Activated T-cell treated with anti-CD3 and anti-CD28 coated beads, Interleukin-2, amount 50 U/mL, for 24 hours (primary cell): ENCODE results near the gene ARID5B.
A peak's percentile ranks its signal among the peaks of the same experiment; 100 is the strongest.

ENCODE experiments used
- DNase-seq: peaks from one replicate; pipeline ENCODE4 v3.0.0-alpha.2; 2020
- H3K27ac Mint-ChIP-seq: 2 replicates; pipeline ENCODE4 v1.8.0; 2020; ENCODE audit warnings: mild to moderate bottlenecking, mixed read lengths
- H3K27me3 Mint-ChIP-seq: 2 replicates; pipeline ENCODE4 v1.8.0; 2020; ENCODE audit warnings: mixed read lengths
- H3K36me3 Mint-ChIP-seq: 2 replicates; pipeline ENCODE4 v1.8.0; 2020; ENCODE audit warnings: low read depth, mixed read lengths
- H3K4me1 Mint-ChIP-seq: 2 replicates; pipeline ENCODE4 v1.8.0; 2020; ENCODE audit warnings: low read depth, mixed read lengths
- H3K4me3 Mint-ChIP-seq: 2 replicates; pipeline ENCODE4 v1.8.0; 2020; ENCODE audit warnings: mild to moderate bottlenecking, moderate library complexity, mixed read lengths
- H3K9me3 Mint-ChIP-seq: 2 replicates; pipeline ENCODE4 v1.8.0; 2020; ENCODE audit warnings: mixed read lengths

The ARID5B gene

DNA sequence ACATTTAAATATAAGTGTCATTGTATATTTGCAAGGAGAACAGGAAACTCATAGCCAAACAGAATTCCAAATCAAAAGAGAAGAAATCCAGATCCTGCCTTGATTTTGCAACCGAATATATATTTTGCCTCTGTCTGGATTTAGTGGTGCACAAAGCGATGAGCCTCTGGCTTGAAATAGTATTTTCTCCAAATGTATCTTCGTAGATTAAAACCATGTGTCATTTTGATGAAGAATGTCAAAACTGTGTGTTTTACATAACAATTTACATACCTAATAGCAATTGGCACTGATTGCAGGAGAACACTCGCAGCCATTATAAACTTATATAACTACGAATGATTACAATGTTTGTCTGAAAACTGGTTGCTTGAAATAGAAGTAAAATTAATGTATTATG lies 156.4 kb downstream of the ARID5B start:
- H3K27me3 Mint-ChIP-seq, result no peaks in the 10 kb centered on the region
- peak overlapping the region; percentile 100 for H3K27ac Mint-ChIP-seq
- H3K9me3 Mint-ChIP-seq, result peaks cover 6% of the 10 kb centered on the region
- no peak for DNase-seq
- H3K4me3 Mint-ChIP-seq, result peak overlapping the region; percentile 90
- peaks cover 100% of the 10 kb centered on the region for H3K36me3 Mint-ChIP-seq
- H3K4me1 Mint-ChIP-seq, result peaks cover 97% of the 10 kb centered on the region

DNA sequence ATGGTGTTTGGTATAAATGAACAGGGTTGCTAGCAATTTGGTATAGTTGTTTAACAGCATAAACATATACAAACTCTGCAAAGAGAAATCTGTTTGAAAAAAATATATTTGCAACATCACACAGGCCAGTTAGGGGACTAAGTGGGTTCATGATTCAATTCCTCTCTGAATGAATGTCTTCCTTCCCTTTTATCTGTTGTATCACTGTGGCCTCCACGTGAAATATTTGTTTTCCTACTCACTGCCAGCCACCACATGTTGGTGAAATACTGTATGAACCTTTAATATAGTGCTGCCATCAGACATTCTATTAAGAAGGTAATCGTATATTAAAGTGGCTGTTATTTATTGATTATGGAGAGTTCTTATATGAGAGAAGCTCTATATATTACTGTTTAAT lies 157.0 kb downstream of the ARID5B start:
- H3K27ac Mint-ChIP-seq, result peak overlapping the region; percentile 55
- no peak for DNase-seq
- H3K9me3 Mint-ChIP-seq, result peaks cover 5% of the 10 kb centered on the region
- peak overlapping the region; percentile 51 for H3K4me3 Mint-ChIP-seq
- peaks cover 97% of the 10 kb centered on the region for H3K4me1 Mint-ChIP-seq
- H3K27me3 Mint-ChIP-seq, result no peaks in the 10 kb centered on the region
- H3K36me3 Mint-ChIP-seq, result peaks cover 100% of the 10 kb centered on the region

DNA sequence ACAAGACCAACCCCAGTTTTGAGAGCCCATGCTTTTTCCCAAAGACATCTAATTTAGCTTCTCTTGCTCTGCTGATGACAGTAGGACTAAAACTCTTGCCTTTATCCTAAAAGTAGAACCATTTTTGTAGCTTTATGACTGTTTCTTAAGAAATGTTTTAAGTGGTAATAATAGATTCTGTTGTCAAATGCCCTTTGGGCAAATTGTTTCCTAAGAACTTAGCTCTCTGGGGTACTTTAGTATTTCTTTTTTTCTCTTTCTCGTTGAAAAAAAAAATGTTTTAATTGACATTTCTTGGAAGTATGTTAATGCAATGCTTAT lies 157.4 kb downstream of the ARID5B start:
- Mint-ChIP-seq H3K4me3 (no peak overlapping the region), H3K9me3 (peaks cover 5% of the 10 kb centered on the region), H3K4me1 (peaks cover 97% of the 10 kb centered on the region), H3K27me3 (no peaks in the 10 kb centered on the region), H3K36me3 (peaks cover 100% of the 10 kb centered on the region), H3K27ac (peak overlapping the region; percentile 83)
- DNase-seq, result no peak

DNA sequence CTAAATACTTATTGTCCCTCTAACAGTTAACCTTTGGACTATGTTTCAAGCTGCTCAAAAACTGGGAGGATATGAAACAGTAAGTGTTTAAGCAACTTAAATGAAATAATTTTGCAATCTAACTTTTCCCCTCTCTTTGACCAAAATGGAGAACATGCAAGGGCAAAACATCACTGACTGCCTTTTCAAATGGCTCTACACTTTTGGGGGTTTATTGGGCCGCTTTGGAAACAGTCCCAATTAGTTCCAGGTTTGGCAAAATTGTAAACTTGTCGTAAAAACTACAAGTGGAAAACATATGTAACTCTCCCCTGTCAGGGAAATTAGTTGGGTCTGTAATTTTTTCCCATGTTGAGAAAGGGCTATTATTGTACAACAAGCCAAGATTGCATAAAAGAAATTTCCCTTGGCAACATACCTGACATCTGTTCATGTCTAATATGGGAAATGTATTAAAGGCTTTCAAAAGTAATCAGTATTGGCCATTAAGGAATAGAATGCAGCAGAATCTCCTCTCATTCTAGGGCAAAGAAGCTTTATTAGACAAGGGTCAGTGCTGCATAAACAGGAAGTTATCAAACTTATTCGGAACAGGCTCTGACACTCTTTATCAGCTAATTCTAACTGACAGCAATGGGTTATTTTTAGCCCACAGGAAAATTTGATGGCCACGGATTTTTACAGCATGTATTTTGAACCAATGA lies 157.9 kb downstream of the ARID5B start:
- DNase-seq, result no peak
- H3K36me3 Mint-ChIP-seq, result peaks cover 100% of the 10 kb centered on the region
- peak overlapping the region; percentile 83 for H3K27ac Mint-ChIP-seq

DNA sequence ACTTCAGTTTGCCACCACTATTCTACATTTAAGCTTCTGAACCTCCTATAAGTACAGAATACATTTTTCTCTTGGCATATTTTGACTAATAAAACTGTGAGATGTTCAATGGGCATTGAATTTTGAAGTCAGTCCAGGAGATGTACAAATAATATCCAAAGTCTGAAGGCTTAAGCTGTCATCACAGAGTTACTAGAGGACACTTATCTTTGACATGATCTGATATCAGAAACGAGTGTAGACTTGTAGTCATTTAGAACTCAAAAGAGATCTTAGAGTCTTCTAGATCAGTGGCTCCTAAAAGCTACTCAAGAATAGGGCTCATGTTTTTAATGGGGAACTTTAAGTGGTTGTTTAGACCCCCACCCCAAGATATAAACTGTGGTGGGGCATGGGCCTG lies 160.5 kb downstream of the ARID5B start:
- Mint-ChIP-seq H3K4me1 (peaks cover 90% of the 10 kb centered on the region), H3K36me3 (peaks cover 100% of the 10 kb centered on the region), H3K9me3 (peaks cover 5% of the 10 kb centered on the region), H3K4me3 (peak overlapping the region; percentile 46), H3K27ac (peak overlapping the region; percentile 98), H3K27me3 (no peaks in the 10 kb centered on the region)
- no peak for DNase-seq

More for the DNA sequence above, 157.9 kb downstream of the ARID5B start:
- H3K4me3 Mint-ChIP-seq, result no peak overlapping the region
- no peaks in the 10 kb centered on the region for H3K27me3 Mint-ChIP-seq
- peaks cover 97% of the 10 kb centered on the region for H3K4me1 Mint-ChIP-seq
- peaks cover 5% of the 10 kb centered on the region for H3K9me3 Mint-ChIP-seq

DNA sequence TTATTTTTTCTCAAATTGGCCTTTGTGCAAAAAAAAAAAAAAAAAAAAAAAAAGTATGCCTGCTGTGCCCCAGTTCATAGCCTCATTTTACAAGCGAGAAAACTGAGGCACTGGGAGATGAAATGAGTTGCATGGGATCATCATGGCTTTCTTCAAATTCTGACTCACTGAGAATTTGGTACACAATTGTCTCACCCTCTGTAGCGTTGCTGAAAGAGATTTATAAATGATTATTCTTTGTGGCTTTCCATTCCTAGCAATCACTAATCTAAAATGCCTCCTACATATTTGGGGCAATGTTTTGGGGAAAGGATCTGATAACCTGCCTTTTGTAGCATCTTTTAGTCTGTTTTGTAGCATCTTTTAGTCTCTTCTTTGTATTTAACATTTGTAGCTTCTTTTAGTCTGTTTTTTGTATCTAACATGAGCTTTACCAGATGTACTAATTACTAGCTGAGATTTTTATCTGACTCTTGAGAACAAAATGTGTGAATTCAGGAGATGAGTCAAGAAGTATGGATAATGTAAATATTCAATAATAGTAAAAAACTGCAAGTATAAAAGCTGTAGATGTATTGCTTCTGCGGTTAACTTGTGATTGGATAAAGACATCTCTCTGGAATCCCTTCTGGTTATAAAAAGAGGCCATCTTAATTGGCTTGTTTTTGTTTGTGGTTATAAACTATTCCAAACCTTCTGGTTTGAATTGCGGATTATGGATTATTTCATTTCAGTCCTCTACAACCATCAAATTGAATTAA lies 161.4 kb downstream of the ARID5B start:
- peaks cover 5% of the 10 kb centered on the region for H3K9me3 Mint-ChIP-seq
- peak overlapping the region; percentile 98 for H3K27ac Mint-ChIP-seq
- H3K36me3 Mint-ChIP-seq, result peaks cover 100% of the 10 kb centered on the region
- peaks cover 88% of the 10 kb centered on the region for H3K4me1 Mint-ChIP-seq
- H3K4me3 Mint-ChIP-seq, result peak overlapping the region; percentile 46
- no peaks in the 10 kb centered on the region for H3K27me3 Mint-ChIP-seq
- DNase-seq, result no peak

DNA sequence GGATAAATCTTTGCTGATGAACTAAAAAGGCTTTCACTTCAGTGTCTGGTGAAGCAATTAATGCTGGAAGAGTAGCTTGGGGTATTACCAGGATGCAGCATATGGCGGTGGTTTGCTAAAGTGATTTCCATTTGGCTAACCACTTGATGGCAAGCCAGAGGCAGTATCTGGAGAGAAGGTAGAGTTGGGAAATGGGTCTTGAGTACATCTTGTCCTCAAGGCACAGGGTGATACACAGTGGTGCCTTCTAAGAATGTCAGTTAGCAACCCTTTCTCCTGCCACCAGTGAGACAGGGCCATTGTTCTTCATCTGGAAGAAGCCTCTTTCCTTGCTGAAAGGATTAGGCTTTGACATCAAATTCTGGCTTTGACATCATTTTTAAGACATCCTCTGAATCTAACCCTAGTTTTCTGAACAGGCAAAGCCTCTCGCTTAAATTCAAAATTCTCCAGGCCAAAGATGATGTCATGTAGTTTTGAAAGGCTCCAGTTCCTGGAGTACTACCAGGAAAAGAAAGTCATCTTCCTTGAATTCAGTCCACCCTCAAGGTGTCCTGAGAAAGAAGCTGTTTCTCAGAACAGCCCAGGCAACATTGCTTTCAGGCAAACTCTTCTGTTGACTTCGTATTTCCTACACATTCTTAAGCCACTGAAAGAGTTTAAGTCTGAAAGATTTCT lies 162.4 kb downstream of the ARID5B start:
- peaks cover 100% of the 10 kb centered on the region for H3K36me3 Mint-ChIP-seq
- H3K4me1 Mint-ChIP-seq, result peaks cover 85% of the 10 kb centered on the region
- peaks cover 5% of the 10 kb centered on the region for H3K9me3 Mint-ChIP-seq
- no peak for DNase-seq
- H3K4me3 Mint-ChIP-seq, result peak overlapping the region; percentile 20
- peak overlapping the region; percentile 98 for H3K27ac Mint-ChIP-seq
- H3K27me3 Mint-ChIP-seq, result no peaks in the 10 kb centered on the region

DNA sequence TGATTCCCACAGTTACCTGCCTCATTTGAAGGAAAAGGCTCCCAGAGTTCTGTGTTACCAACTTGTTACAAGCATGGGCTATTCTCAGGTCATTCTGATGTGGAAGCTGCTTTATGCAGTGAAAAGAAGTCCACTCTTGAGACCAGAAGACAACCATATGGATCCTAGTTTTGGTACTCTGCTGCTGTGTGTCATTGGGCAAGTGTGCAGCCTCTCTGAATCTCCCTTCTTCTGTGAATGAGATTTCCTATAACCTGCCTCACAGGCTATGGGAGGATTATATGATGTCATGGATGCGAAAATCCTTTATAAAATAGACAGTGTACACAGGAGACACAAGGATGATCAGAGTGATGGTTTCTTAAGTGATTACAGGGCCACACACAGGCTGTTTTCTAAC lies 166.1 kb downstream of the ARID5B start:
- no peaks in the 10 kb centered on the region for H3K9me3 Mint-ChIP-seq
- H3K27ac Mint-ChIP-seq, result peak overlapping the region; percentile 58
- H3K36me3 Mint-ChIP-seq, result peaks cover 100% of the 10 kb centered on the region
- DNase-seq, result no peak
- H3K4me3 Mint-ChIP-seq, result no peak overlapping the region
- peaks cover 79% of the 10 kb centered on the region for H3K4me1 Mint-ChIP-seq
- H3K27me3 Mint-ChIP-seq, result no peaks in the 10 kb centered on the region

DNA sequence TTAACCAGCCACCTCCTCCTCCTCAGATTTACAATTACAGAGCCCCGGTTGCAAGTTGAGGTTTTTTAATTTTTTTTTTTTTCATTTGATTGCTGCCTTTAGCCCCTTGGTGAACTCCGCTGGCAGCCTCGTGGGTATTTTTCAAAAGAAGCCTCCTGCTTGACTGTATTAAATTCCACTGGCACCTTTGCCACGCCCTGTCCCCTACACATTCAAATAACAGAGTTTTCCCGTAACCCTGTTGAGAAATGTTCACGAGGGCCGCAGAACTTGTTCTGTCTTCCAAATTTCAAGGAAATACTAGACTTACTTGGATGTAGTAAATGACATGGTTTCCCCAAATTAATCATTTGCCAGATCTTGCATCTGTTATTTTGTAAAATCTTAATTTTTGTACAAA lies 167.0 kb downstream of the ARID5B start:
- H3K36me3 Mint-ChIP-seq, result peaks cover 100% of the 10 kb centered on the region

DNA sequence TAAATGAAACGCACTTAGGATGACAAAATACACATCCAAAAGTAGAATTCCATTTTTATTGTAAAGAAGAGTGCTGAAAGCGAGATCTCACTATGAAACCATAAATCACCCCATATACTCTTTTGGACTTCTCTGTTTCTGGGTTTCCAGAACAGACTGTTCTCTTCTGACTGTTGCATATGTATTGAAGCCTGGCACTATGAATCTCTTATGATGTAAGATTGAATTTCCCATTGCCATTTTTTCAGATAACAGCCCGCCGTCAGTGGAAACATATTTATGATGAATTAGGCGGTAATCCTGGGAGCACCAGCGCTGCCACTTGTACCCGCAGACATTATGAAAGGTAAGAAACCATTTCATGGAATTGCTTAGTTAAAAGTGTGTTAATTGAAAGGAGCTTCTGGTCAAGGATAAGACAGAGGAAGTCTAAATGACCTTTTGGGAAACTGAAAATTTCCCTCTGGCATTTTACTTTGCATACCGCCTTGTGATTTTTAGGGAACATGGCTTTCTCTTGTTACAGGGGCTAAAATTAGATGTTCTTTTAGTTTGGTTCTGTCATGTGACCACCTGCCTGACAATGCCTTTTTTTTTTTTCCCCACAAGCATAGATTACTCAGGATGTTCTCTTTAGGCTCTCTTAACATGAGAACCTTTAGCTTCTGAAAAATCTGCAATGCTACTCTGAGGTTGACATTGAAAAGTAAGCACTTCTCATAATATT lies 168.1 kb downstream of the ARID5B start:
- peaks cover 79% of the 10 kb centered on the region for H3K4me1 Mint-ChIP-seq
- H3K36me3 Mint-ChIP-seq, result peaks cover 100% of the 10 kb centered on the region
- no peak for DNase-seq
- peak overlapping the region; percentile 68 for H3K27ac Mint-ChIP-seq
- H3K4me3 Mint-ChIP-seq, result no peak overlapping the region
- H3K9me3 Mint-ChIP-seq, result no peaks in the 10 kb centered on the region
- H3K27me3 Mint-ChIP-seq, result no peaks in the 10 kb centered on the region

More for the DNA sequence above, 167.0 kb downstream of the ARID5B start:
- Mint-ChIP-seq H3K4me1 (peaks cover 79% of the 10 kb centered on the region), H3K27ac (peak overlapping the region; percentile 57), H3K9me3 (no peaks in the 10 kb centered on the region), H3K4me3 (no peak overlapping the region), H3K27me3 (no peaks in the 10 kb centered on the region)
- no peak for DNase-seq

DNA sequence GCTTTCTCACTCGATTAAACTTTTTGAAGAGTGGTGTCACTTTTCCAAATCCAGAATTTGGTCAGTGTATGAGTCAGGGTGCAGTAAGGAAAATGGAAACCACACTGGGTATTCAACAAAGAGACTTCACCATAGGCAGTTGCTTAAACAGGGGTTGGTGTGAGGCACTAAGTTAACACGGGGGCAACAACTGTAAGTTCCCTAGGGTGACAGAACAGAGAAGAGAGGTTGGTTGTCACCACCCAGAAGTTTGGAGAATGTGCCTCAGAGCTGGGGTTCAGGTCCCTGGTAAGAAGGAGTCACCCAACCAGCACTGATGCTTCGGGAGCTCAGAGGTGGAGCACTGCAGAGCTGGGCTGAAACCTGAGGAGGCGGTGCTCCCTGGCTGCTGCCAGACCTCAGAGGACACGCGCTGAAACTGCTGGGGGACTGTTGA lies 170.4 kb downstream of the ARID5B start:
- H3K4me3 Mint-ChIP-seq, result no peak overlapping the region
- peaks cover 81% of the 10 kb centered on the region for H3K4me1 Mint-ChIP-seq
- H3K9me3 Mint-ChIP-seq, result no peaks in the 10 kb centered on the region

DNA sequence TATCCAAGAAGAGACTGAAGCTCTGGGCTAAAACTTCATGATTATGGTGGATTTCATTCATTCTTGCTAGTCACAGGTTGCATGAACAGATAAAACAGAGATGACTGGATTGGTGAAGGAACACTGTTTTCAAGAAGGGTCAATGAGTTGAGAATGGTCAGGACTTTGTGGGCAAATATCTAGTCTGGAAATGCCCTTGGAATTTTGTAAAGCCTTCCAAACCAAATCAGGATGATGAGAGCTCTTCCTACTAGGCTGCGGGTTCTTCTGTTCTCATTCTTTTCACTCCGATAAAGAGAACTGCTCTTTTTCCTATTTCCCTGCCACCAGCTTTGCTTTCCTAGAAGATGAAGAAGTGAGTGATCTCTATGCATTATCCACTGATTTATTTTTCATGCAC lies 171.4 kb downstream of the ARID5B start:
- H3K4me3 Mint-ChIP-seq, result no peak overlapping the region
- no peaks in the 10 kb centered on the region for H3K27me3 Mint-ChIP-seq
- DNase-seq, result no peak
- peaks cover 100% of the 10 kb centered on the region for H3K36me3 Mint-ChIP-seq
- no peaks in the 10 kb centered on the region for H3K9me3 Mint-ChIP-seq
- H3K27ac Mint-ChIP-seq, result peak overlapping the region; percentile 82
- H3K4me1 Mint-ChIP-seq, result peaks cover 82% of the 10 kb centered on the region

More for the DNA sequence above, 170.4 kb downstream of the ARID5B start:
- H3K36me3 Mint-ChIP-seq, result peaks cover 100% of the 10 kb centered on the region
- H3K27ac Mint-ChIP-seq, result peak overlapping the region; percentile 82
- DNase-seq, result no peak
- no peaks in the 10 kb centered on the region for H3K27me3 Mint-ChIP-seq

DNA sequence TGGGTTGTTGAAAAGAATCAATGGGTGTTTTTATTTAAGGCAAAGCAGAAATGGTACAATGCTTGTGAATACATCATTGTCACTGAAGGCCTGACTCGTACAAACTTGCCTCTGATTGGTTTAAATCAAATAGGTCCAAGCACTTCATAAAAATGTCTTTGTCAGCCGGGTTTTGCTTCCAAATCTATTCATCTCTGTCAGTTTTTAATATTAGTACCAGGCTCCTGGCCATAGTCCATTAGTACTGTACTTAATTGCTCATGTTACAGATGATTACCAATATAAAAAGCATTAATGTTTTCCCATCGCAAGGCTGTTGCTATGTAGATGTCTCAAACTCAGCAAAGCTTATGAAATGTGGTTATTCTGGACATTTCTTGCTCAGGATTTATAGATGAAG lies 171.9 kb downstream of the ARID5B start:
- H3K4me3 Mint-ChIP-seq, result no peak overlapping the region
- H3K27me3 Mint-ChIP-seq, result no peaks in the 10 kb centered on the region
- H3K4me1 Mint-ChIP-seq, result peaks cover 84% of the 10 kb centered on the region
- peak overlapping the region; percentile 82 for H3K27ac Mint-ChIP-seq
- H3K9me3 Mint-ChIP-seq, result peaks cover 2% of the 10 kb centered on the region
- H3K36me3 Mint-ChIP-seq, result peaks cover 100% of the 10 kb centered on the region
- DNase-seq, result no peak

DNA sequence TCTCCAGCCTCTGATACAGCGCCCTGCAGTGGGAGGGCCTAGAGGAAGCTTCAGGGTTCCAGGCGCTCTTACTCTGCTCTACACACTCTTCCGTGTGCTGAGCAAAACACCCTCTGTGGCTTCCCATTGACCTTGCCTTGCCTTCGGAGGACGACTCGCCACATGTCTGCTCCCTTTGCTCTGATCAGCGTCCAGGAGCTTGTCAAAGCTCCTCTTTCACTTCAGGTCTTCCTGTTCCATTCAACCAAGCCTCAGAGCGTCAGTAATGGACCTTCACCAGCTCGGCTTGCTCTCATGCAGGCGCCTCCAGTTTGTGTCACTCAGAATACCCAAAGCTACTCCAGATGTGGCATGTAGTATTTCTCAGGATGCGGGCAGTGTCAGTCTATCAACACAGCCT lies 173.9 kb downstream of the ARID5B start:
- Mint-ChIP-seq H3K4me1 (peaks cover 85% of the 10 kb centered on the region), H3K9me3 (peaks cover 7% of the 10 kb centered on the region), H3K36me3 (peaks cover 100% of the 10 kb centered on the region), H3K27ac (peak overlapping the region; percentile 65), H3K4me3 (no peak overlapping the region), H3K27me3 (no peaks in the 10 kb centered on the region)
- no peak for DNase-seq
